Measurements from ENCODE around the gene C10orf67. TPM values are rescaled to one million over a fixed set of nuclear protein-coding genes. Genes with fewer than 3 reads are reported as not detected.
"Not testable (repeated sequence)": the region's sequence is repeated elsewhere in the genome, so short reads cannot be mapped to it uniquely, and the experiment has no call there.

C10orf67 gene
- total and polyA plus RNA-seq, 9 of the 15 experiments (the other 6 are each of a cell fraction or from before 2014, with no cell fraction given), result not detected

- BruUV-seq (replicated peaks), result no TSS peak
These were observed 7.4 kb upstream of the C10orf67 start for GRCh38 chr10:23351926-23352519.

GRCh38 chr10:23350706-23351105 lies 6.1 kb upstream of the C10orf67 start:
- 0% methylated on average over 1 of the region's 1 CpG for WGBS (ENCODE audit: insufficient coverage, low coverage, missing lambda C conversion rate)
- POLR2A ChIA-PET; H3K9ac ChIP-seq (ENCODE audit: insufficient read depth in 1 of 2, low read depth in 2 of 2, low read length in 2 of 2); intact Hi-C loops (cut with micrococcal nuclease); H3K9me1 ChIP-seq (ENCODE audit: control insufficient read depth, insufficient read depth, low read length); H2AFZ ChIP-seq (ENCODE audit: low read depth, low read length); H3K79me2 ChIP-seq (ENCODE audit: control insufficient read depth, insufficient read depth, low read length); H3K9me3 ChIP-seq (replicated peaks; ENCODE audit: control insufficient read depth, insufficient read depth, low read depth, low read length); in situ Hi-C loops (cut with MboI); H3K36me3 ChIP-seq (ENCODE audit: control insufficient read depth, insufficient read depth, low read length); ATAC-seq; H4K20me1 ChIP-seq (replicated peaks; ENCODE audit: control insufficient read depth, insufficient read depth, low read length); H3K27ac ChIP-seq (ENCODE audit: extremely low read depth, low read depth, low read length); CTCF ChIA-PET (ENCODE audit: low intra/inter-chr PET ratio); BruUV-seq (replicated peaks); DNase-seq (ENCODE audit: extremely low read depth in 1 of 4, low spot score in 3 of 4); H3K27me3 ChIP-seq (ENCODE audit: control insufficient read depth in 2 of 2, insufficient read depth in 2 of 2, low read length in 2 of 2); H3K4me2 ChIP-seq (ENCODE audit: insufficient read depth, low read length); H3K4me1 ChIP-seq (replicated peaks in 1 of 2; ENCODE audit: control insufficient read depth in 2 of 2, insufficient read depth in 2 of 2, low read length in 2 of 2); FAIRE-seq; H3K4me3 ChIP-seq: not testable (repeated sequence)

More at GRCh38 chr10:23351926-23352519, 7.4 kb upstream of the C10orf67 start:
- FAIRE-seq (no peak), ATAC-seq (no peak), DNase-seq (ENCODE audit: extremely low read depth in 1 of 4, low spot score in 3 of 4) (no peak)
- Histone ChIP-seq H3K9me1 (ENCODE audit: control insufficient read depth, insufficient read depth, low read length) (peaks cover 3% of the 10 kb centered on the region), H3K27me3 (ENCODE audit: control insufficient read depth in 2 of 2, insufficient read depth in 2 of 2, low read length in 2 of 2) (no peaks in the 10 kb centered on the region), H4K20me1 (replicated peaks; ENCODE audit: control insufficient read depth, insufficient read depth, low read length) (no peaks in the 10 kb centered on the region), H3K9me3 (replicated peaks; ENCODE audit: control insufficient read depth, insufficient read depth, low read depth, low read length) (no peaks in the 10 kb centered on the region), H3K36me3 (ENCODE audit: control insufficient read depth, insufficient read depth, low read length) (no peaks in the 10 kb centered on the region), H3K4me3 (no peak overlapping the region), H3K27ac (ENCODE audit: extremely low read depth, low read depth, low read length) (no peak overlapping the region), H3K4me2 (ENCODE audit: insufficient read depth, low read length) (no peak overlapping the region), H2AFZ (ENCODE audit: low read depth, low read length) (no peak overlapping the region), H3K9ac (ENCODE audit: insufficient read depth in 1 of 2, low read depth in 2 of 2, low read length in 2 of 2) (no peak overlapping the region), H3K4me1 (replicated peaks in 1 of 2; ENCODE audit: control insufficient read depth in 2 of 2, insufficient read depth in 2 of 2, low read length in 2 of 2) (no peaks in the 10 kb centered on the region), H3K79me2 (ENCODE audit: control insufficient read depth, insufficient read depth, low read length) (no peaks in the 10 kb centered on the region)
- in situ Hi-C loops (cut with MboI) (no loop called here), intact Hi-C loops (cut with micrococcal nuclease) (no loop called here)
- TF ChIP-seq KLF16 (IDR thresholded peaks at IDR 0.05) (no peak), RAD21 (CRISPR knock-in tag; conservative IDR thresholded peaks at IDR 0.05 in 1 of 2, IDR thresholded peaks at IDR 0.05 in 1 of 2) (no peak), PCBP1 (IDR thresholded peaks at IDR 0.05; ENCODE audit: low read depth, low read length, poor library complexity, severe bottlenecking) (no peak), AFF4 (CRISPR knock-in tag; IDR thresholded peaks at IDR 0.05) (no peak), SRSF9 (IDR thresholded peaks at IDR 0.05; ENCODE audit: borderline replicate concordance, low read depth, low read length) (no peak), NCOA4 (IDR thresholded peaks at IDR 0.05; ENCODE audit: partially characterized antibody) (no peak), PCBP2 (IDR thresholded peaks at IDR 0.05; ENCODE audit: low read depth, low read length, poor library complexity, severe bottlenecking) (no peak), NELFE (IDR thresholded peaks at IDR 0.05; ENCODE audit: insufficient read depth, insufficient read length) (no peak), TFAM (CRISPR knock-in tag; conservative IDR thresholded peaks at IDR 0.05) (no peak), FOXA3 (CRISPR knock-in tag; conservative IDR thresholded peaks at IDR 0.05 in 1 of 2, IDR thresholded peaks at IDR 0.05 in 1 of 2) (no peak), ERF (CRISPR knock-in tag; IDR thresholded peaks at IDR 0.05) (no peak)
- ChIA-PET POLR2A (interaction anchor here (0.8 kb wide), 1 partner anchor 12 kb away, joined by 4 read pairs; no protein-coding TSS in a partner anchor), CTCF (ENCODE audit: low intra/inter-chr PET ratio) (interaction anchor here (0.7 kb wide), 1 partner anchor 1354 kb away, joined by 3 read pairs; no protein-coding TSS in a partner anchor)
- WGBS (ENCODE audit: insufficient coverage, low coverage, missing lambda C conversion rate), result 0% methylated on average over 3 of the region's 3 CpGs

Measured in K562 (cell line).